Natural killer cell treated with Interleukin-12 subunit alpha and Interleukin-12 subunit beta and Interleukin-15 and Interleukin-18, amount 100 ng/mL, for 72 hours (primary cell): ENCODE data around the gene GTPBP6. TPM values are rescaled to one million over a fixed set of nuclear protein-coding genes. Genes with fewer than 3 reads are reported as not detected.

Source experiments
- ATAC-seq, 2 donors: fragments of 150-1000 bp; cut with Tn5 transposase in 1 of 2; sonication (Bioruptor Pico), chemical (Tn5 transposase) in 1 of 2; 2 replicates each; pipeline ENCODE4 v1.10.0; 2021
- DNase-seq: peaks from one replicate; pipeline ENCODE4 v3.0.0; 2022; ENCODE audit warnings: low spot score
- H3K27ac Mint-ChIP-seq, 2 donors: 1 replicate in 1 of 2; 2 replicates in 1 of 2; pipeline ENCODE4 v1.8.0; 2022; ENCODE audit warnings: mixed read lengths in 2 of 2, mild to moderate bottlenecking in 1 of 2, moderate library complexity in 1 of 2
- H3K27me3 Mint-ChIP-seq, 2 donors: 1 replicate in 1 of 2; 2 replicates in 1 of 2; pipeline ENCODE4 v1.8.0; 2022; ENCODE audit warnings: mixed read lengths in 2 of 2
- H3K36me3 Mint-ChIP-seq: one replicate; pipeline ENCODE4 v1.8.0; 2022; ENCODE audit warnings: mixed read lengths
- H3K4me1 Mint-ChIP-seq, 2 donors: 1 replicate in 1 of 2; 2 replicates in 1 of 2; pipeline ENCODE4 v1.8.0; 2022; ENCODE audit warnings: low read depth in 2 of 2, mixed read lengths in 2 of 2, mild to moderate bottlenecking in 1 of 2
- H3K4me3 Mint-ChIP-seq: one replicate; pipeline ENCODE4 v1.8.0; 2022; ENCODE audit warnings: mixed read lengths
- H3K9me3 Mint-ChIP-seq: 2 replicates; pipeline ENCODE4 v1.8.0; 2022; ENCODE audit warnings: mixed read lengths
- total RNA-seq, 2 donors: library from RNA; stranded (reverse); gene quantifications; one replicate each; pipeline ENCODE4 v1.2.3, GENCODE V29; 2022

GTPBP6 gene
- total RNA-seq, 2 donors from 2014 or later, result 45.8 to 69.6 TPM

GRCh38 chrX:347351-348117, 28.9 kb upstream of the GTPBP6 start:
- Mint-ChIP-seq H3K4me1 (peaks cover 0 to 4% of the 10 kb centered on the region in 2 donors), H3K27ac (no peak overlapping the region), H3K4me3 (no peak overlapping the region), H3K27me3 (no peaks in the 10 kb centered on the region), H3K9me3 (no peaks in the 10 kb centered on the region), H3K36me3 (no peaks in the 10 kb centered on the region)
- peak; percentile 44 for DNase-seq
- no peak for ATAC-seq

DNA sequence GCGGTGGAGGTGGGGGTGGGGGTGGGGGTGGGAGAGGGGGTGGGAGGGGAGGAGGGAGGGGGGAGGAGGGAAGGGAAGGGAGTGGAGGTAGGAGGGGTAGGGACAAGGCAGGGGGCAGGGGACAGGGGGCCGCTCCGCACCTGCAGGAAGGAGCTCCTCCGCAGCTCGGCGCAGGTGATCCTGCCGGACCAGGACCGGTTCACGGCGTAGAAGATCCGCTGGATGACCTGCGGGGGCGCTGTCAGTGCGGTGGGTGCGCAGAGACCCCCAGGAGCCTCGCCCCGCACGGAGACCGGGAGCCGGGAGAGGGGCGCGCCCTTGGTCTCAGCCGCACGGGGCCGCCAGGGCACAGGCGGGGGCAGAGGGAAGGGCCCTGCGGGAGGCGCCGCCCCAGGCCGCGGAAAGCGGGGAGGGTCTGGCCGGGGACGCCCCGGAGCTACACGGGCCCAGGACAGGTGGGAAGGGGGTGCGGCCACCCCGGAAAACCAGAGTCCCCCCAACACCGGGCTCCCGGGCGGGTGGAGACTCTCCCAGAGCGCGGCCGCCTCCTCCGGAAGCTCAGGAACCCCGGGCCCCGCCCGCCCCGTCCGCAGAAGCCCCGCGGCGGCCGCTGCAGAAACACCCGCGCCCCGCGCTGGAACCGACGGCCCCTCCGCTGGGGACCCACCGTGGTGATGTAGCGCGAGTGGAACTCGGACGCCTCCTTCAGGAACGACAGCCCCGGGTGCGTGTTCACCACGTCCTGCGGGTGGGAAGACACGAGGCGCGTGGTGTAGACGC, 27.6 kb upstream of the GTPBP6 start:
- DNase-seq (peak; percentile 45), ATAC-seq (peak in 1 of 2 donors; percentile 24)
- H3K4me1 Mint-ChIP-seq, result peaks cover 0 to 2% of the 10 kb centered on the region in 2 donors
- no peaks in the 10 kb centered on the region for H3K9me3 Mint-ChIP-seq
- no peak overlapping the region for H3K27ac Mint-ChIP-seq
- H3K27me3 Mint-ChIP-seq, result no peaks in the 10 kb centered on the region
- H3K4me3 Mint-ChIP-seq, result no peak overlapping the region
- no peaks in the 10 kb centered on the region for H3K36me3 Mint-ChIP-seq

DNA sequence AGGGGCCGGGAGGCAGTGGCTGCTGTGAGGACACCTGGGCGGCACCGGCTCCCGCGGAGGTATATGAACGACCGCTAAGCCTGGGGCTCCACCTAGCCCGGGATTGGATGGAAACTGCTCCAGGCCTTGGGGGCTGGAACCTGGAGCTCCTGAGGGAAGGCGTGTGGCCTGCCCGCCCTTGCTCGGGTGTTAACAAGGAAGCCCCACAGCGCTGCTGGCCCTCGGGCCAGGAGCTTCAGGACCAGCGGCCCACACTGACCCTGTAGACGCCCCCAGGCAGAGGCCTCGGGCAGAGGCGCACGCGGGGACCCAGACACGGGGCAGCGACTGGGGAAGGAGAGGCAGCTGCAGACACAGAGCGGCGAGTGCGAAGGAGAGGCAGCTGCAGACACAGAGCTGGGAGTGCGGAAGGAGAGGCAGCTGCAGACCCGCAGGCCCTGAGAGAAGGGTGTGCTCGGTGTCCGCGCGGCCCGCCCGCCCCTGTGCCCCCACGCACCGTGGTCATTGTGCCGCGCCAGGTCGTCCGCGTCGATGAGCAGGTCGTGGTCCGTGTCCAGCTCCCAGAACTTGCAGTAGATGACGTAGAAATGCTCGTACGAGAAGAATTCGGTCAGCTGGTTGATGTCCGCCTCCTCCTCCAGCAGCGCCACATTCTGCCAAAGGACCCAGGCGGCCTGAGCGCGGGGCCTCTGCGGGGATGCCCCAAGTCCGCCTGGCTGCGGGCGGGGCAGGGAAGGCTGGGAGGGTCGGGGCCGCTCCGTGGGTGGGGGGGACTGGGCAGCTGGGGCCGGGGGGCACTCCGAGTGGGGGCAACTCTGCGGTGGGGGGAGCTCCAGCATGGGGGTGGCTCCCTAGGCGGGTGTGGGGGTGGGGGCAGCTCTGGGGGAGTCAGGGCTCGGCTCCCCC, 26.7 kb upstream of the GTPBP6 start:
- no peak overlapping the region for H3K27ac Mint-ChIP-seq
- no peak overlapping the region for H3K4me3 Mint-ChIP-seq
- peaks cover 0 to 2% of the 10 kb centered on the region in 2 donors for H3K4me1 Mint-ChIP-seq
- H3K27me3 Mint-ChIP-seq, result no peaks in the 10 kb centered on the region
- peak in 1 of 2 donors; percentile 31 for ATAC-seq
- DNase-seq, result peak; percentile 28
- H3K9me3 Mint-ChIP-seq, result no peaks in the 10 kb centered on the region
- H3K36me3 Mint-ChIP-seq, result no peaks in the 10 kb centered on the region

- DNase-seq (peak; percentile 59), ATAC-seq (no peak)
- Mint-ChIP-seq H3K9me3 (no peaks in the 10 kb centered on the region), H3K27me3 (no peaks in the 10 kb centered on the region), H3K4me3 (no peak overlapping the region), H3K27ac (no peak overlapping the region), H3K36me3 (no peaks in the 10 kb centered on the region), H3K4me1 (peaks cover 0 to 2% of the 10 kb centered on the region in 2 donors)
Observed at GRCh38 chrX:344371-344901, 25.8 kb upstream of the GTPBP6 start.

DNA sequence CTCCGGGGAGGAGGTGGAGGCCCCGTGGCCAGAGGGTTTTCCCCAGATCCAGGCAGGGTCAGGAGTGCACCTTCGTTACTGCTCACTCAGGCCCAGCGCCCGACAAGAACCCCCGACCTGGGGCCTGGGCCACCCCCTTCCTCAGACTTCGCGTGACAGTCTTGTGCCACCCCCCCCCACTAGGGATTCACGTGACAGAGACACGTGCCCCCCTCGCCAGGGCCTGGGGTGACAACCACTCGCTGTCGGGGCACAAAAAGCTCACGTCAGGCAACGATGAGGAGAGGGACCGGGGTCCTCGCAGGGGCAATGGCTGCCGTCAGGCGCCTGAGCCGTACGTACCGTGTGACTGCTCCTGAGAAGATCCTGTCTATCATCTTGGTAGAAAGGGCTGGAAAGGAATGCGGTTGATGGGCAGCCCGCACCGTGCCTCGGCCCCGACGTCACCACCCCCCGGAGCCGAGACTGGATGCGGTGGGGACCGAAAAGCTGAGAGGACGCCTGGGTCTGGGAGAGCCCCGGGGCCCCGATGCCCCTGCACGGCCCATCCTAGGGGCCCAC, 23.0 kb upstream of the GTPBP6 start:
- Mint-ChIP-seq H3K27ac (no peak overlapping the region), H3K4me3 (no peak overlapping the region)

DNA sequence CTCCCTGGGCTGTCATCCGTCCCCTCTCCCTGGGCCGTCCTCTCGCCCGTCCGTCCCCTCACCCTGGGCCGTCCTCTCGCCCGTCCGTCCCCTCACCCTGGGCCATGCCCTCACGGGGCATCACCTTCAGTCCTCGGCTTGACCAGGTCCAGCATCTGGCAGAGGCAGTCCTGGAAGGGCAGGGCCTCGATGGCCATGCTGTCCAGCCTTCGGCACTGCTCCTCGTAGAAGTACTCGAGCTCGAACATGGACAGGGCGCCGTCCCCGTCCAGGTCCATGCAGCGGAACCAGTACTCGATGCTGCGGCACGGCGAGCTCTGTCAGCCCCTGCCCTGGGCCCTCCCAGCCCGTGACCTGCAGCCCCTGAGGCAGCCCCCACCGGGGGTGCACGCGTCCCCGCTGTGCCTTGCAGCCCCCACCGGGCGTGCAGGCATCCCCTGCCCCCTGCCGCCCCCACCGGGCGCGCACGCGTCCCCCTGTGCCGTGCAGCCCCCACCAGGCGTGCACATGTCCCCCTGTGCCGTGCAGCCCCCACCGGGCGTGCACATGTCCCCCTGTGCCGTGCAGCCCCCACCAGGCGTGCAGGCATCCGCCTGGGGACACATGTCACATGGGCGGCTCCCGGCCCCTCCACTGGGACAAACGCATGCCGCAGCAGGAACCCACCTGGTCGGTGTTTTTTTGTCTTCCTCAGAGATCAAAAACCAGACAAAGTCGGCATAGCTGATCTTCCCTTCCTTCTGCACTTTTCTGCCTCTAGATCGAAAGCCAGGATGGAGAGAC, 22.2 kb upstream of the GTPBP6 start:
- ATAC-seq (peak in 1 of 2 donors; percentile 24), DNase-seq (peak; percentile 58)
- Mint-ChIP-seq H3K9me3 (no peaks in the 10 kb centered on the region), H3K27ac (no peak overlapping the region), H3K4me3 (no peak overlapping the region), H3K4me1 (no peaks in the 10 kb centered on the region), H3K27me3 (no peaks in the 10 kb centered on the region), H3K36me3 (peaks cover 6% of the 10 kb centered on the region)

More for the DNA sequence above, 23.0 kb upstream of the GTPBP6 start:
- peaks cover under 1% of the 10 kb centered on the region for H3K36me3 Mint-ChIP-seq
- H3K4me1 Mint-ChIP-seq, result no peaks in the 10 kb centered on the region
- ATAC-seq (no peak), DNase-seq (peak; percentile 32)
- no peaks in the 10 kb centered on the region for H3K9me3 Mint-ChIP-seq
- H3K27me3 Mint-ChIP-seq, result no peaks in the 10 kb centered on the region

DNA sequence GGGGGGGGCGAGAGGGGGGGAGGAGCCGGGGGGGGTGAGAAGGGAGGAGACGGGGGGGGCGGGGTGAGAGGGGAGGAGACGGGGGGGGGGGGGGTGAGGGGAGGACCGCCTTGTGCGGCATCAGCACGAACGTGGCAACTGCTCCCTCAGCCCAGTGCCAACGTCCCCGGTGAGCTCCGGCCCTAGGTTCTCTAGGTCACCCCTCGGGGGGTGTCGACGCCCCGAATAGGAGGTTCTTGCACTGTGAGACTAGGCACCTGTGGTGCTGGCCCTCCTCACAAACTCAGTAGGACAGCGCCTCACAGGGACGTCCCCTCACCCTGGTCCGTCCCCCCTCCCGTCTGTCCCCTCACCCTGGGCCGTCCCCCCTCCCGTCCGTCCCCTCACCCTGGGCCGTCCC, 21.5 kb upstream of the GTPBP6 start:
- Mint-ChIP-seq H3K4me3 (no peak overlapping the region), H3K4me1 (no peaks in the 10 kb centered on the region), H3K36me3 (peaks cover 6% of the 10 kb centered on the region), H3K27ac (no peak overlapping the region), H3K9me3 (no peaks in the 10 kb centered on the region), H3K27me3 (no peaks in the 10 kb centered on the region)
- DNase-seq (peak; percentile 37), ATAC-seq (no peak)

- no peak overlapping the region for H3K4me3 Mint-ChIP-seq
- peak; percentile 51 for DNase-seq
- peaks cover 6% of the 10 kb centered on the region for H3K36me3 Mint-ChIP-seq
- ATAC-seq, result no peak
- H3K27ac Mint-ChIP-seq, result no peak overlapping the region
- no peaks in the 10 kb centered on the region for H3K4me1 Mint-ChIP-seq
- no peaks in the 10 kb centered on the region for H3K27me3 Mint-ChIP-seq
- H3K9me3 Mint-ChIP-seq, result no peaks in the 10 kb centered on the region
Observed at GRCh38 chrX:338836-339400, 20.3 kb upstream of the GTPBP6 start.

GRCh38 chrX:338281-338835, 19.8 kb upstream of the GTPBP6 start:
- no peak for ATAC-seq
- Mint-ChIP-seq H3K27ac (no peak overlapping the region), H3K27me3 (no peaks in the 10 kb centered on the region)

GRCh38 chrX:337331-337831, 18.8 kb upstream of the GTPBP6 start:
- Mint-ChIP-seq H3K36me3 (peaks cover 6% of the 10 kb centered on the region), H3K4me3 (no peak overlapping the region), H3K27ac (no peak overlapping the region), H3K9me3 (no peaks in the 10 kb centered on the region), H3K4me1 (no peaks in the 10 kb centered on the region), H3K27me3 (no peaks in the 10 kb centered on the region)
- DNase-seq, result peak; percentile 13
- no peak for ATAC-seq

More at GRCh38 chrX:338281-338835, 19.8 kb upstream of the GTPBP6 start:
- Mint-ChIP-seq H3K36me3 (peaks cover 6% of the 10 kb centered on the region), H3K4me1 (no peaks in the 10 kb centered on the region), H3K4me3 (no peak overlapping the region), H3K9me3 (no peaks in the 10 kb centered on the region)
- peak; percentile 44 for DNase-seq

DNA sequence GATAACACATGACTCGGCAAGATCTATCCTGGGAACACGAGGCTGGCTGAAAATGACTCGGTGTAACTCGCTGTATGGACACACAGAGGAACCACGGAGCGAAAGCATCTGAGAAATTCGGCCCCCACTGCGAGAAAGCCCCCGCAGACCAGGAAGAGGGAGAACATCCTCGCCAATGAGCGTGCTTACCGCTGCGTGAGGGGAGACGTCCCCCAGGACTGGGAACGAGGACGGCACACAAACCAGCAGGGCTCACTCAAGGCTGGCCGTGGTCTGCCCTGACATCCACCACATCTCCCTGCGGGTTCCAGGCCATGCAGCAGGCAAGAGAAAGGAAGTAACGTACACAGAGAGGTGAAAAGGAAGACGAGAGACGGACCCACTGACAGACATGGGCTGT, 17.6 kb upstream of the GTPBP6 start:
- DNase-seq (no peak), ATAC-seq (no peak)
- H3K4me3 Mint-ChIP-seq, result no peak overlapping the region
- no peaks in the 10 kb centered on the region for H3K27me3 Mint-ChIP-seq
- no peaks in the 10 kb centered on the region for H3K4me1 Mint-ChIP-seq
- H3K36me3 Mint-ChIP-seq, result peaks cover 6% of the 10 kb centered on the region
- no peaks in the 10 kb centered on the region for H3K9me3 Mint-ChIP-seq
- no peak overlapping the region for H3K27ac Mint-ChIP-seq

DNA sequence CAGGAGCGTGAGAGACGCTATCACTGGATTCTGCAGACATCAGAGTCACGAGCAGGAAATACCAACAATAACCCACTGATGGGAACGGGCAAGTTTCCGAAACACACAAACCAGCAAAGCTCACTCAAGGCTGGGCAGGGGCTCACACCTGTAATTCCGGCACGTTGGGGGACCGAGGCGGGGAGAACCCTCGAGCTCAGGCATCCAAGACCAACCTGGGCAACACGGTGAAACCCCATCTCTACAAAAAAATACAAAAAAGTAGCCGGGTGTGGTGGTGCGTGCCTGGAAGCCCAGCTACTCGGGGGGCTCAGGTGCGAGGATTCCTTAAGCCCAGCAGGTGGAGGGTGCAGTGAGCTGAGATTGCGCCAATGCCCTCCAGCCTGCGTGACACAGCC, 17.2 kb upstream of the GTPBP6 start:
- ATAC-seq (no peak), DNase-seq (no peak)
- H3K36me3 Mint-ChIP-seq, result peaks cover 6% of the 10 kb centered on the region
- H3K4me1 Mint-ChIP-seq, result no peaks in the 10 kb centered on the region
- no peaks in the 10 kb centered on the region for H3K9me3 Mint-ChIP-seq
- H3K4me3 Mint-ChIP-seq, result no peak overlapping the region
- no peaks in the 10 kb centered on the region for H3K27me3 Mint-ChIP-seq
- no peak overlapping the region for H3K27ac Mint-ChIP-seq
